HG03457 (cell line): ENCODE measurements around the gene TRAPPC12.

Source experiments
- ATAC-seq: cut with Tn5 transposase; IDR thresholded peaks from one replicate; pipeline ENCODE4 v1.9.1; 2021; ENCODE audit warnings: moderate number of reproducible peaks; ENCODE audit not compliant: unreplicated experiment

TRAPPC12 gene

GRCh38 chr2:3405876-3406275, 26.4 kb downstream of the TRAPPC12 start:
- ATAC-seq, result no peak

- no peak for ATAC-seq
Measured at GRCh38 chr2:3406501-3406900, 27.0 kb downstream of the TRAPPC12 start.

- no peak for ATAC-seq
Measured at GRCh38 chr2:3408781-3409180, 29.3 kb downstream of the TRAPPC12 start.

- no peak for ATAC-seq
Measured at GRCh38 chr2:3409627-3410170, 30.2 kb downstream of the TRAPPC12 start.

GRCh38 chr2:3411103-3411502, 31.6 kb downstream of the TRAPPC12 start:
- ATAC-seq, result no peak

GRCh38 chr2:3413697-3414096, 34.2 kb downstream of the TRAPPC12 start:
- ATAC-seq, result no peak

GRCh38 chr2:3414133-3414860, 34.8 kb downstream of the TRAPPC12 start:
- ATAC-seq, result no peak

GRCh38 chr2:3418766-3419404, 39.4 kb downstream of the TRAPPC12 start:
- ATAC-seq, result no peak

- ATAC-seq, result no peak
Measured at GRCh38 chr2:3420076-3420768, 40.7 kb downstream of the TRAPPC12 start.

GRCh38 chr2:3420769-3421397, 41.4 kb downstream of the TRAPPC12 start:
- ATAC-seq, result no peak

GRCh38 chr2:3421580-3421979, 42.1 kb downstream of the TRAPPC12 start:
- ATAC-seq, result no peak

- no peak for ATAC-seq
Measured at GRCh38 chr2:3422161-3422779, 42.8 kb downstream of the TRAPPC12 start.

- ATAC-seq, result no peak
Measured at GRCh38 chr2:3423492-3424170, 44.1 kb downstream of the TRAPPC12 start.

- ATAC-seq, result no peak
Measured at GRCh38 chr2:3424171-3424795, 44.8 kb downstream of the TRAPPC12 start.

GRCh38 chr2:3426615-3427014, 47.1 kb downstream of the TRAPPC12 start:
- ATAC-seq, result no peak

GRCh38 chr2:3427272-3427671, 47.8 kb downstream of the TRAPPC12 start:
- ATAC-seq, result no peak

GRCh38 chr2:3428577-3428976, 49.1 kb downstream of the TRAPPC12 start:
- no peak for ATAC-seq

GRCh38 chr2:3429066-3429610, 49.6 kb downstream of the TRAPPC12 start:
- no peak for ATAC-seq

- no peak for ATAC-seq
Measured at GRCh38 chr2:3430172-3430571, 50.7 kb downstream of the TRAPPC12 start.
